Heart left ventricle (tissue), 13 donors: ENCODE results near the gene CLSTN2.

Experiments
- POLR2A ChIP-seq, 2 donors: fragments of 450-650 bp; IDR thresholded peaks; one replicate each; pipeline ENCODE4 v1.6.1; 2017; ENCODE audit warnings: antibody characterized with exemption in 2 of 2, mild to moderate bottlenecking in 2 of 2, moderate library complexity in 2 of 2
- TF ChIP-seq, protein P1 (sequence below), 12 donors: fragments of 200-600 bp; sonication (generic) in 4 of 12; IDR thresholded peaks; one replicate each; pipeline versions ENCODE4 v1.5.0 to v1.8.0; 2018 to 2022; ENCODE audit warnings: antibody characterized with exemption in 12 of 12, mild to moderate bottlenecking in 5 of 12
- donor health status: ischemic (EF 13 %, LVEDD 7.1; RV severe dilation, severe dysfunction).
- donor health status: DM: no; HTN: yes; CAD: no.
- donor health status: DM: no; HTN: no; CAD: no.
- donor health status: ischemic (EF 25% LVEDD 6.9; RV normal size, moderate dysfunction).
- donor health status: ischemic (EF 25% LVEDD 5.7; RV mildly dilated, moderate dysfunction).
- donor health status: ischemic (EF 35%, LVEDD 5.7; RV mildly dilated, moderate dysfunction).
- donor health status: nonischemic (EF 11% LVEDD 7.7; RV severe dilation, severe dysfunction).
- donor health status: DM: yes; HTN: yes; CAD: no.
- donor health status: PGD.
- donor health status: ischemic (EF 29% LVEDD 5.4; RV normal size, mild dysfunction).
- donor health status: nonischemic (EF 23%, LVEDD 6.1; RV moderate dilation, normal function).

DNA sequence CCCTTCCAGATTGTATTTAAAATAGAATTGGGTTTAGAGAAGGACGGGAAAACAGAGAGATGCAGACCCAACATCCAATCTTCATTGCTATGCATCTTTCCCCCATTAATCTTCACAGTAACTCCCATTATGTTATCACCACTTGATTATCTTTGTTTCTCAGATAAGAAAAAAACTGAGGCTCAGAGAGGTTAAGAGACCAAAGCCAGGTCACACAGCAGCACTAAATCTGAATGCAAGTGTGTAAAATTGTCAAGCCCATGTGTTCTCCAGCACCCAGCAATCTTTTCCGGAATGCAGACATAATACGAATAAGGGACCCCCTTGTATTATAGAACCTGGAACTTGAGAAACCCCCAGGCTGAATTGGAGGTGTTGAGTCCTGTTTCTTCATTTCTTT lies 662.4 kb downstream of the CLSTN2 start:
- TF ChIP-seq, protein P1, sequence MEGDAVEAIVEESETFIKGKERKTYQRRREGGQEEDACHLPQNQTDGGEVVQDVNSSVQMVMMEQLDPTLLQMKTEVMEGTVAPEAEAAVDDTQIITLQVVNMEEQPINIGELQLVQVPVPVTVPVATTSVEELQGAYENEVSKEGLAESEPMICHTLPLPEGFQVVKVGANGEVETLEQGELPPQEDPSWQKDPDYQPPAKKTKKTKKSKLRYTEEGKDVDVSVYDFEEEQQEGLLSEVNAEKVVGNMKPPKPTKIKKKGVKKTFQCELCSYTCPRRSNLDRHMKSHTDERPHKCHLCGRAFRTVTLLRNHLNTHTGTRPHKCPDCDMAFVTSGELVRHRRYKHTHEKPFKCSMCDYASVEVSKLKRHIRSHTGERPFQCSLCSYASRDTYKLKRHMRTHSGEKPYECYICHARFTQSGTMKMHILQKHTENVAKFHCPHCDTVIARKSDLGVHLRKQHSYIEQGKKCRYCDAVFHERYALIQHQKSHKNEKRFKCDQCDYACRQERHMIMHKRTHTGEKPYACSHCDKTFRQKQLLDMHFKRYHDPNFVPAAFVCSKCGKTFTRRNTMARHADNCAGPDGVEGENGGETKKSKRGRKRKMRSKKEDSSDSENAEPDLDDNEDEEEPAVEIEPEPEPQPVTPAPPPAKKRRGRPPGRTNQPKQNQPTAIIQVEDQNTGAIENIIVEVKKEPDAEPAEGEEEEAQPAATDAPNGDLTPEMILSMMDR (IDR thresholded peaks at IDR 0.05) = no peak
- TF ChIP-seq POLR2A (IDR thresholded peaks at IDR 0.05) = no peak
